BE2C (cell line): ENCODE data around the gene ARHGEF26.

Experiments
- DNase-seq: peaks from one replicate; pipeline ENCODE4 v3.0.0-alpha.2; 2020
- H3K27me3 ChIP-seq: fragments of 250-450 bp; sonication (Bioruptor Pico); 2 replicates; pipeline ENCODE4 v1.5.1; 2020; ENCODE audit warnings: mild to moderate bottlenecking
- H3K36me3 ChIP-seq: fragments of 250-450 bp; sonication (Bioruptor Pico); 2 replicates; pipeline ENCODE4 v1.5.1; 2020; ENCODE audit warnings: mild to moderate bottlenecking
- H3K4me1 ChIP-seq: fragments of 250-450 bp; sonication (Bioruptor Pico); 2 replicates; pipeline ENCODE4 v1.5.1; 2020
- H3K4me3 ChIP-seq: 2 replicates; pipeline ENCODE4 v1.5.1; 2011; ENCODE audit warnings: low read depth, low read length
- H3K9me3 ChIP-seq: fragments of 250-450 bp; sonication (Bioruptor Pico); 2 replicates; pipeline ENCODE4 v1.5.1; 2020
- TF ChIP-seq, protein P1 (sequence below): IDR thresholded peaks from 2 replicates; pipeline ENCODE4 v1.5.1; 2012; ENCODE audit warnings: mild to moderate bottlenecking, low read depth, low read length

The ARHGEF26 gene

GRCh38 chr3:154112146-154112852 lies 8.9 kb upstream of the ARHGEF26 start:
- Histone ChIP-seq H3K36me3 (no peaks in the 10 kb centered on the region), H3K9me3 (no peaks in the 10 kb centered on the region), H3K4me1 (no peaks in the 10 kb centered on the region), H3K27me3 (peaks cover 4% of the 10 kb centered on the region; the same call in 1 of the 2 replicates), H3K4me3 (no peak overlapping the region)
- TF ChIP-seq, protein P1, sequence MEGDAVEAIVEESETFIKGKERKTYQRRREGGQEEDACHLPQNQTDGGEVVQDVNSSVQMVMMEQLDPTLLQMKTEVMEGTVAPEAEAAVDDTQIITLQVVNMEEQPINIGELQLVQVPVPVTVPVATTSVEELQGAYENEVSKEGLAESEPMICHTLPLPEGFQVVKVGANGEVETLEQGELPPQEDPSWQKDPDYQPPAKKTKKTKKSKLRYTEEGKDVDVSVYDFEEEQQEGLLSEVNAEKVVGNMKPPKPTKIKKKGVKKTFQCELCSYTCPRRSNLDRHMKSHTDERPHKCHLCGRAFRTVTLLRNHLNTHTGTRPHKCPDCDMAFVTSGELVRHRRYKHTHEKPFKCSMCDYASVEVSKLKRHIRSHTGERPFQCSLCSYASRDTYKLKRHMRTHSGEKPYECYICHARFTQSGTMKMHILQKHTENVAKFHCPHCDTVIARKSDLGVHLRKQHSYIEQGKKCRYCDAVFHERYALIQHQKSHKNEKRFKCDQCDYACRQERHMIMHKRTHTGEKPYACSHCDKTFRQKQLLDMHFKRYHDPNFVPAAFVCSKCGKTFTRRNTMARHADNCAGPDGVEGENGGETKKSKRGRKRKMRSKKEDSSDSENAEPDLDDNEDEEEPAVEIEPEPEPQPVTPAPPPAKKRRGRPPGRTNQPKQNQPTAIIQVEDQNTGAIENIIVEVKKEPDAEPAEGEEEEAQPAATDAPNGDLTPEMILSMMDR, result no peak
- DNase-seq, result no peak

- Histone ChIP-seq H3K27me3 (peaks cover 4% of the 10 kb centered on the region; the same call in 1 of the 2 replicates), H3K36me3 (no peaks in the 10 kb centered on the region), H3K4me1 (no peaks in the 10 kb centered on the region), H3K9me3 (no peaks in the 10 kb centered on the region), H3K4me3 (no peak overlapping the region)
- TF ChIP-seq, protein P1, result no peak
- DNase-seq, result no peak
These were observed 7.6 kb upstream of the ARHGEF26 start for GRCh38 chr3:154113609-154114008.

GRCh38 chr3:154115332-154115731 lies 5.9 kb upstream of the ARHGEF26 start:
- DNase-seq, result no peak
- H3K36me3 ChIP-seq, result no peaks in the 10 kb centered on the region
- TF ChIP-seq, protein P1, result no peak
- peaks cover 4% of the 10 kb centered on the region; the same call in 1 of the 2 replicates for H3K27me3 ChIP-seq
- no peaks in the 10 kb centered on the region for H3K4me1 ChIP-seq
- no peaks in the 10 kb centered on the region for H3K9me3 ChIP-seq
- H3K4me3 ChIP-seq, result no peak overlapping the region

- H3K4me1 ChIP-seq, result no peaks in the 10 kb centered on the region
- H3K27me3 ChIP-seq, result peaks cover 32% of the 10 kb centered on the region
- no peaks in the 10 kb centered on the region for H3K36me3 ChIP-seq
- no peak overlapping the region for H3K4me3 ChIP-seq
- H3K9me3 ChIP-seq, result no peaks in the 10 kb centered on the region
- no peak for DNase-seq
- TF ChIP-seq, protein P1, result no peak
These were observed 1.2 kb upstream of the ARHGEF26 start for GRCh38 chr3:154119951-154120350.

GRCh38 chr3:154121701-154122551 lies 736 bp downstream of the ARHGEF26 start:
- H3K4me1 ChIP-seq, result no peaks in the 10 kb centered on the region
- TF ChIP-seq, protein P1, result no peak
- H3K27me3 ChIP-seq, result peaks cover 32% of the 10 kb centered on the region
- peak overlapping the region; percentile 59 for H3K4me3 ChIP-seq
- peak; percentile 25 for DNase-seq
- no peaks in the 10 kb centered on the region for H3K9me3 ChIP-seq
- H3K36me3 ChIP-seq, result no peaks in the 10 kb centered on the region

DNA sequence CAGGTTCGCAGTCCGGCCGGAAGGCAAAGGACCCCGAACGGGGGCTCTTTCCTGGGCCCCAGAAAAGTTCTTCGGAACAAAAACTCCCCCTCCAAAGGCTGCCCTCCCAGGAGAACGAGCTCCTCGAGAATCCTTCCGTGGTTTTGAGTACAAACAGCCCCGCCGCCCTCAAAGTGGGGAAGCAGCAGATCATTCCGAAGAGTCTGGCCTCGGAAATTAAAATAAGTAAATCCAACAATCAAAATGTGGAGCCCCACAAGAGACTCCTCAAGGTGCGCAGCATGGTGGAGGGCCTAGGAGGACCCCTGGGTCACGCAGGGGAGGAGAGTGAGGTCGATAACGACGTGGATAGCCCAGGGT lies 1.3 kb downstream of the ARHGEF26 start:
- no peaks in the 10 kb centered on the region for H3K9me3 ChIP-seq
- TF ChIP-seq, protein P1, result no peak
- no peak overlapping the region for H3K4me3 ChIP-seq
- H3K4me1 ChIP-seq, result no peaks in the 10 kb centered on the region
- DNase-seq, result no peak
- peaks cover 32% of the 10 kb centered on the region for H3K27me3 ChIP-seq
- H3K36me3 ChIP-seq, result no peaks in the 10 kb centered on the region
